HG03521 (cell line): ENCODE results near the gene PPP6R2.
"Not testable (repeated sequence)": the region's sequence is repeated elsewhere in the genome, so short reads cannot be mapped to it uniquely, and the experiment has no call there.

Source experiments
- ATAC-seq: cut with Tn5 transposase; IDR thresholded peaks from one replicate; pipeline ENCODE4 v1.9.1; 2021; ENCODE audit warnings: mild to moderate bottlenecking, moderate library complexity; ENCODE audit not compliant: unreplicated experiment

PPP6R2 gene

GRCh38 chr22:50338860-50339462 is 4.2 kb upstream of the PPP6R2 start:
- no peak for ATAC-seq

GRCh38 chr22:50339945-50340879 is 2.9 kb upstream of the PPP6R2 start:
- ATAC-seq = no peak

DNA sequence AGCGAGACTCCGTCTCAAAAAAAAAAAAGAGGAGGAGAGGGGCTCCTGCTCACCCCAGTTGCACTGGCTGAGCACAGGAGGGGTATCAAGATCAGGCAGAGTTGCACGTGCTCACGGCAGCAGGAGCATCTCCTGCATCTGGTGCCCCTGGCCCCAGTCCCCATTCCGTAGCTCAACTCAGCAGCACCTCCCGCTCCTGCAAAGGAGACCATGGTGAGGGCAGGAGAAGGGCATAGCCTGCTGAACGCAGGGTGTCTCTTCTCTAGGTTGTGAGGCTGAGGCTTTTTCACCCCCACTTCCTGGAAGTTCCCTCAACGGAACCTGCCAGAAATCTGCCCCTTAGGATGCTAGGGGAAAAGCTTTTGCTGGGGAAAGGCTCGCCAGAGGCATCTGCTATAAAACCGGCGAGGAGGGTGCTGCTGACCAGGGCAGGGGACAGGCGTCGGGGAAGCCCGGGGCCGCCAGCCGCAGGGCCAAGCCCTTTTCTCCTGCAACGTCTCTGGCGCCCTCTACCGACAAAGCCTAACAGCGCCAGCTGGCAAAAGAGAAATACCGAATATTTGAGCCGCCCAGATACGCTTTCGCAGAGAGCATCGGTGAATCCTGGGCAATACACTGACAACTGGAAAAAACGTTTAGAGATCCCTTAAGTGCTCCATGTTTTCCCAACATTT is 1.0 kb upstream of the PPP6R2 start:
- ATAC-seq = no peak

DNA sequence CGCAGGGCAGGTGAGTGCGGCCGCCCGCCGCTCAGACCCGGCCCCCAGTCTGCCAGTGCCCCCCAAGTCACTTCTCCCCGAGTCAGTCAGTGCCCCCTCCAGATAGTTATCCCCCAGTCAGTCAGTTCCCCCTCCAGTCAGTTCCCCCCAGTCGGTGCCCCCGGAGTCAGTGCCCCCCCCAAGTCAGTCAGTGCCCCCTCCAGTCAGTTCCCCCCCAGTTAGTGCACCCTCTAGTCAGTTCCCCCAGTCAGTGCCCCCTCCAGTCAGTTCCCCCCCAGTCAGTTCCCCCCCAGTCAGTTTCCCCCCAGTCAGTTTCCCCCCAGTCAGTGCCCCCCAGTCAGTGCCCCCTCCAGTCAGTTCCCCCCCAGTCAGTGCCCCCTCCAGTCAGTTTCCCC is 411 bp downstream of the PPP6R2 start:
- ATAC-seq = no peak

DNA sequence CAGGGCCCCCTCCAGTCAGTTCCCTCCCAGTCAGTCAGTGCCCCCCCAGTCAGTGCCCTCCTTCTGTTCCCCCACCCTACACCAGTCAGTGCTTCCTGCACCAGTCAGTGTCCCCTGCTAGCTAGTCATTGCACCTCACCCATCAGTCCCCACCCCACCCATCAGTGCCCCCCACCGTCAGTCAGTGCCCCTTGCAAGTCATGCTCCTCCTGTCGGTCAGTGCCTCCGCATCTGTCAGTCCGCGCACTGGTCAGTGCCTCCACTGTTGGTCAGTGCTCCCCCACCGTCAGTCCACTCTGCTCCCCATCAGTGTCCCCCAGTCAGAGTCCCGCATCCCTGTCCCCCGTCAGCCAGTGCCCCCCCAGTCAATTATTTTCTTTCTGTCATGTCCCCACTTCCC is 3.3 kb downstream of the PPP6R2 start:
- no peak for ATAC-seq

- ATAC-seq = no peak
These were observed 4.0 kb downstream of the PPP6R2 start for GRCh38 chr22:50347157-50347556.

GRCh38 chr22:50348058-50348457 is 4.9 kb downstream of the PPP6R2 start:
- no peak for ATAC-seq

- ATAC-seq = no peak
These were observed 13.1 kb downstream of the PPP6R2 start for GRCh38 chr22:50356186-50356585.

- ATAC-seq = no peak
These were observed 14.1 kb downstream of the PPP6R2 start for GRCh38 chr22:50357222-50357621.

GRCh38 chr22:50357756-50358155 is 14.6 kb downstream of the PPP6R2 start:
- ATAC-seq = no peak

DNA sequence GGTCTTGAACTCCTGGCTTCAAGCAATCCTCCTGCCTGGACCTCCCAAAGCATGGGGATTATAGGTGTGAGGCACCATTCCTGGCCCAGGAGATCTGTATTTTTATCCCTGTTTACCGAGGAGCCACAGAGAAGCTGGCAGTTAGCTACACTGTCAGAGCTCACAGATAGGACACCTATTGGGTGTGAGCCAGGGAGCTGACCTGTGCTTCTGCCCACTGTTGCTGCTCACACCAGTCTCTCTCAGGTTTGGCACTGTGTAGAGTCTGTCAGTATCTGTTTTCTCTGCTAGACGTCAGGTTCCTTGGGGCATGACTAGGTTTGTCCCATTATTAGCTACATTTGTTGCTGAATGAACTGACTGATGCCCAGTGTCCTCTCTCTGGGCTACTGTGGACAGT is 17.5 kb downstream of the PPP6R2 start:
- no peak for ATAC-seq

- ATAC-seq = no peak
These were observed 18.1 kb downstream of the PPP6R2 start for GRCh38 chr22:50361222-50361621.

- ATAC-seq = no peak
These were observed 18.6 kb downstream of the PPP6R2 start for GRCh38 chr22:50361688-50362087.

DNA sequence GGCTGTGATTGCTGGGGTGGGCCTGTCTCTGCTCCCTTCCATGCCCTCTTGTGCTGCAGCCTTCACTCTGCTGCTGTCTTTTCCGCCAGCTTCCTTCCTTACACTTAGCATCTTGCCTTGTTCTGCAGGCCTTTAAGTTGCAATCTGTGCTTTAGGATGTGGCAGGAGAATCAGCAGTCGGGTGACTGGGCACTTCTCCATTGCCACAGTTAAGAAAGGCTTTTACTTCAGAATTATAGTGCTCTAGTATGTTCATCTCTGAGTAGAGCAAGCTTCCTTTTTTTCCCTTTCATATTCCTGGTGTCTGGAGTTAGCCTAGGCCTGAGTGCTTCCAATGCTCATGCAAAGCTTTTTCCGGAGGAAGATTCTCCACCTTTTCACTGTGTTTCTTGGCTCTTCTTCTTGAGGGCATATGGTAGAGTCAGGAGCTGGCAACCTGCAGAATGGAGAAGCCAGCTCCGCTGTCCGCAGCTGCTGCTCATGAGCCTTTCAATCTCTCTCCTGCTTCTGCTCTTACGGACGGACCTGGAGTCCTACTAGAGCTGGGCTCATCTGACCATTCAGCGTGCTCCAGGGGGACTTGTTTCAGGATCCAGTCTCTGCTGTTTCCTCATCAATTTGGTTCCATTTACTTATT is 20.2 kb downstream of the PPP6R2 start:
- ATAC-seq = no peak

- ATAC-seq = not testable (repeated sequence)
These were observed 20.7 kb downstream of the PPP6R2 start for GRCh38 chr22:50363803-50364194.

GRCh38 chr22:50367778-50368500 is 24.8 kb downstream of the PPP6R2 start:
- ATAC-seq = no peak

DNA sequence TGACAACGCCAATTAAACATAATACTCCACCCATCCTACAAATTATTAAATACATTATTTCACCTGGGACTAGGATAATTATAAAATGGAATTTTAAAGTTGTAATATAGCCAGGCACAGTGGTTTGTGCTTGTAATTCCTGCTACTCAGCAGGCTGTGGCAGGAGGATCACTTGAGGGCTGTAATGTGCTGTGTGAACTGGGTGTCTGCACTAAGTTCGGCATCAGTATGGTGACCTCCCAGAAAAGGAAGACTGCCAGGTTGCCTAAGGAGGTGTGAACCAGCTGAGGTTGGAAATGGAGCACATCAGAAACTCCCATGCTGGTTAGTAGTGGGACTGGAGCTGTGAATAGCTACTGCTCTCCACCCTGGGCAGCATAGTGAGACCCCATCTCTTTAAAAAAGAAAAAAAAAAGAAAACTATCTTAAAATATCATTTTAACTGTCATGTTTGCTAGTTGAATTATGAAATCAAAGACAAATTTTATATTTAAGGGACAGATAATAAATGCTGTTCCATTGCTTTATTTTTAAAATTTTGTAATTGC is 28.0 kb downstream of the PPP6R2 start:
- no peak for ATAC-seq

DNA sequence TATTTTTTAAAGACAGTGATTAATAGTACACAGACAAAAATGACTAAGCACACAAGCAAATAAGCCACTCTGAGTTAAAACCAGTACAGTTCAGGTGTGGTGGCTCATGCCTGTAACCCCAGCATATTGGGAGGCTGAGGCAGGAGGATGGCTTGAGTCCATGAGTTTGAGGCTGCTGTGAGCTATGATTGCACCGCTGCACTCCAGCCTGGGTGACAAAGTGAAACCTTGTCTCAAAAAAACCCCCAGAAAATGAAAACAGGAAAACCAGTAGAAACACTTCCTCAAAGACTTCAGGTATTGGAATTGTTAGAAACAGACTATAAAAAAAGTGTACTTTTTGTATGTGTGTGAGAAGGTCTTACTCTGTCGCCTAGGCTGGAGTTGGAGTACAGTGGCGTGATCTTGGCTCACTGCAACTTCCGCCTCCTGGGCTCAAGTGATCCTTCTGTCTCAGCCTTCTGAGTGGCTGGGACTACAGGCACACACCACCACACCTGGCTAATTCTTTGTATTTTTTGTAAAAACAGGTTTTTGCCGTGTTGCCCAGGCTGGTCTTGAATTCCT is 33.0 kb downstream of the PPP6R2 start:
- ATAC-seq = no peak

DNA sequence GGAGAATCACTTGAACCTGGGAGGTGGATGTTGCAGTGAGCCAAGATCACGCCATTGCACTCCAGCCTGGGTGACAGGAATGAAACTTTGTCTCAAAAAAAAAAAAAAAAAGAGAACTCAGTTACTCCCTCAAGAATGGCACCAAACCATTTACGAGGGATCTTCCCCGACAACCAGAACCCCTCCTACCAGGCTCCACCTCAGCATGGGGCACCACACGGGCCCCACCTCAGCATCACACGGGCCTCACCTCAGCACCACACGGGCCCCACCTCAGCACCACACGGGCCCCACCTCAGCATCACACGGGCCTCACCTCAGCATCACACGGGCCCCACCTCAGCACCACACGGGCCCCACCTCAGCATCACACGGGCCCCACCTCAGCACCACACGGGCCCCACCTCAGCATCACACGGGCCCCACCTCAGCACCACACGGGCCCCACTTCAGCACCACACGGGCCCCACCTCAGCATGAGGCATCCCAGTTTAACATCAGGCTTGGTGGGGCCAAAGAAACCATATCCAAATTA is 38.0 kb downstream of the PPP6R2 start:
- not testable (repeated sequence) for ATAC-seq
